OCI-LY3 (cell line): ENCODE data around the gene RPRML.

Experiments
- H2AFZ ChIP-seq: fragments of 200-600, 300-600 bp; shearing (Covaris generic); 2 replicates; pipeline ENCODE4 v1.6.0; 2014; ENCODE audit warnings: antibody characterized with exemption, low read depth, low read length
- H3K27ac ChIP-seq: fragments of 200-600, 300-600 bp; sonication (generic); 2 replicates; pipeline ENCODE4 v1.5.1; 2014; ENCODE audit warnings: mild to moderate bottlenecking, low read length, moderate library complexity, mixed read lengths
- H3K27me3 ChIP-seq: fragments of 200-600, 300-600 bp; sonication (generic); 2 replicates; pipeline ENCODE4 v1.6.1; 2014; ENCODE audit warnings: low read depth, low read length, mixed read lengths
- H3K36me3 ChIP-seq: fragments of 200-600, 300-600 bp; sonication (generic); replicated peaks from 2 replicates; pipeline ENCODE3; 2014; ENCODE audit warnings: low read depth, low read length, mixed read lengths
- H3K4me1 ChIP-seq: fragments of 300-600, 200-600 bp; sonication (generic); 2 replicates; pipeline ENCODE4 v1.6.1; 2014; ENCODE audit warnings: low read length, mixed read lengths
- H3K4me2 ChIP-seq: fragments of 200-600, 300-600 bp; sonication (generic); 2 replicates; pipeline ENCODE4 v1.6.1; 2014; ENCODE audit warnings: low read length, mixed read lengths
- H3K4me3 ChIP-seq: fragments of 300-600, 200-600 bp; sonication (generic); 2 replicates; pipeline ENCODE4 v1.5.1; 2014; ENCODE audit warnings: antibody characterized with exemption, mild to moderate bottlenecking, low read length, moderate library complexity
- H3K79me2 ChIP-seq: fragments of 300-600, 200-600 bp; shearing (Covaris generic); 2 replicates; pipeline ENCODE4 v1.6.1; 2014; ENCODE audit warnings: mild to moderate bottlenecking, low read length, mixed read lengths
- H3K9ac ChIP-seq: fragments of 300-600, 200-600 bp; shearing (Covaris generic); 2 replicates; pipeline ENCODE4 v1.6.0; 2014; ENCODE audit warnings: mild to moderate bottlenecking, low read length, moderate library complexity
- H3K9me3 ChIP-seq: fragments of 200-600, 300-600 bp; shearing (Covaris generic); 2 replicates; pipeline ENCODE4 v1.6.1; 2014; ENCODE audit warnings: low read length, mixed read lengths; ENCODE audit not compliant: insufficient read depth
- H4K20me1 ChIP-seq: fragments of 200-600, 300-600 bp; sonication (generic); 2 replicates; pipeline ENCODE4 v1.6.1; 2016; ENCODE audit warnings: low read length, mixed read lengths; ENCODE audit not compliant: insufficient read depth
- EZH2phosphoT487 ChIP-seq: fragments of 200-600 bp; shearing (Covaris generic); IDR thresholded peaks from 2 replicates; pipeline ENCODE4 v1.6.1; 2018; ENCODE audit warnings: antibody characterized with exemption, mixed run types, low read depth
- TF ChIP-seq, protein P1 (sequence below): fragments of 200-600, 300-600 bp; sonication (generic); IDR thresholded peaks from 2 replicates; pipeline ENCODE4 v1.5.1; 2014; ENCODE audit warnings: antibody characterized with exemption, low read length, low read depth

Gene RPRML

DNA sequence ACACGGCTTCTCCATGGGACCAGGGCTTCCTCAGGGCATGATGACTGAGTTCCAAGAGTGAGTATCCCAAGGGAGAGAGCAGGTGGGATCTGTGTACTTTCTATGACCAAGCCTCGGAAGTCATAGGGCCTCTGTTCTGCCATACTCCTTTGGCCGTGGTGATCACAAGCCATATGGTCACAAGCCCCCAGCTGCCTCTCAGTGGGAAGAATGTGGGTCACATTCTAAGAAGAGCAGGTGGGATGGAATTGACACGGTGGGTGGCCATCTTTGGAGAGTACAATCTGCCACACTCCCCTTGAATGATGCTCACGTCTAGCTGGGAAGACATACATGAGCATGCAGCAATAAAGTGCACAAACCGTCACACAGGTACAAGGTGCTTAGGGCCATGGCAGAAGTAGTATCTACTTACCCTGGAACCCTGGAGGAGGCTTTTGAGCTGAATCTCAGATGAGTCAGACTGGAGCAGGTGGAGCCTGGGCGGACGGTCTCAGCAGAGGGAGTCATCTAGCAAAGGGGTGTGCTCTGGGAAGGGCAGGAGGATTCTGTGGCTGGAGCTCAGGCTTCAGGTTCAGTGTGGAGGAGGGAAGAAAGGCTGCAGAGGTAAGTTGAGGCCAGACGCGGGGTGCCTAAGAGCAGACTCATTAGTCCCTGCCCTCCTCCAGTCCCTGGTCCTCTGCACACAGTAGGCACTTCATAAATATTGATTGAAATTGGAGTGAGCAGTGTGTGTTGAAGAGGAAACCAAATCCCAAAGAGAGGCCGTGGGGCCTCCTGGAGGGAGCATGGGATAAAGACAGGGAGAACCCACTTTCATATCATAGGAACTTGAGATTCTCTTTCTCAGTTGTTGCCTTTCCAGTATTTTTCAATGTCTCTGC, 29.5 kb downstream of the RPRML start:
- Histone ChIP-seq H3K9ac (no peak overlapping the region), H3K36me3 (no peaks in the 10 kb centered on the region), H2AFZ (no peak overlapping the region), H3K4me1 (no peaks in the 10 kb centered on the region), H3K27ac (no peak overlapping the region), H3K9me3 (no peaks in the 10 kb centered on the region), H3K27me3 (peaks cover 8% of the 10 kb centered on the region; the same call in 1 of the 2 replicates), H3K4me3 (no peak overlapping the region), H3K4me2 (no peak overlapping the region), H3K79me2 (no peaks in the 10 kb centered on the region), H4K20me1 (no peaks in the 10 kb centered on the region)
- TF ChIP-seq EZH2phosphoT487, result no peak
- TF ChIP-seq, protein P1, sequence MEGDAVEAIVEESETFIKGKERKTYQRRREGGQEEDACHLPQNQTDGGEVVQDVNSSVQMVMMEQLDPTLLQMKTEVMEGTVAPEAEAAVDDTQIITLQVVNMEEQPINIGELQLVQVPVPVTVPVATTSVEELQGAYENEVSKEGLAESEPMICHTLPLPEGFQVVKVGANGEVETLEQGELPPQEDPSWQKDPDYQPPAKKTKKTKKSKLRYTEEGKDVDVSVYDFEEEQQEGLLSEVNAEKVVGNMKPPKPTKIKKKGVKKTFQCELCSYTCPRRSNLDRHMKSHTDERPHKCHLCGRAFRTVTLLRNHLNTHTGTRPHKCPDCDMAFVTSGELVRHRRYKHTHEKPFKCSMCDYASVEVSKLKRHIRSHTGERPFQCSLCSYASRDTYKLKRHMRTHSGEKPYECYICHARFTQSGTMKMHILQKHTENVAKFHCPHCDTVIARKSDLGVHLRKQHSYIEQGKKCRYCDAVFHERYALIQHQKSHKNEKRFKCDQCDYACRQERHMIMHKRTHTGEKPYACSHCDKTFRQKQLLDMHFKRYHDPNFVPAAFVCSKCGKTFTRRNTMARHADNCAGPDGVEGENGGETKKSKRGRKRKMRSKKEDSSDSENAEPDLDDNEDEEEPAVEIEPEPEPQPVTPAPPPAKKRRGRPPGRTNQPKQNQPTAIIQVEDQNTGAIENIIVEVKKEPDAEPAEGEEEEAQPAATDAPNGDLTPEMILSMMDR, result no peak

DNA sequence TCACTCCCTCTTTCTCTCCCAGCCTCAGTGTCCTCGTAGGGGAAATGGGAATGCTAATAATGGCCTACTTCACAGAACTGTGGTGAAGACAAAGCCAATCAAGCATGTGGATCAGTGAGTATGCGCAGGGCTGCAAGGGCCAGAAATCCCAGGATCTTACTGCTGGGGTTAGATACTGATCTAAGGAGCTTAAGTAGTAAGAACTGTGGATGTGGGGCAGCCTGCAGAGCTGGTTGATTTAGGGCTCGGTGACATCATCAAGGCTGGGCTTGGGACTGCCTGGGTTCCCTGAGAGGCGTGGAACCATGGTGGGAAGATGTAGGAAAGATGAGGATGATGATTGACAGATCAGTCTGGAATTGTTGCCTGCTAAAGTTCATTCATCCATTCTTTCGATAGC, 30.5 kb downstream of the RPRML start:
- H3K4me1 ChIP-seq, result no peaks in the 10 kb centered on the region
- H3K9ac ChIP-seq, result no peak overlapping the region
- H2AFZ ChIP-seq, result no peak overlapping the region
- H3K9me3 ChIP-seq, result no peaks in the 10 kb centered on the region
- peaks cover 8% of the 10 kb centered on the region; the same call in 1 of the 2 replicates for H3K27me3 ChIP-seq
- H3K4me2 ChIP-seq, result no peak overlapping the region
- no peak overlapping the region for H3K27ac ChIP-seq
- H4K20me1 ChIP-seq, result no peaks in the 10 kb centered on the region
- H3K36me3 ChIP-seq, result no peaks in the 10 kb centered on the region
- TF ChIP-seq, protein P1, result no peak
- TF ChIP-seq EZH2phosphoT487, result no peak
- H3K79me2 ChIP-seq, result no peaks in the 10 kb centered on the region
- no peak overlapping the region for H3K4me3 ChIP-seq

DNA sequence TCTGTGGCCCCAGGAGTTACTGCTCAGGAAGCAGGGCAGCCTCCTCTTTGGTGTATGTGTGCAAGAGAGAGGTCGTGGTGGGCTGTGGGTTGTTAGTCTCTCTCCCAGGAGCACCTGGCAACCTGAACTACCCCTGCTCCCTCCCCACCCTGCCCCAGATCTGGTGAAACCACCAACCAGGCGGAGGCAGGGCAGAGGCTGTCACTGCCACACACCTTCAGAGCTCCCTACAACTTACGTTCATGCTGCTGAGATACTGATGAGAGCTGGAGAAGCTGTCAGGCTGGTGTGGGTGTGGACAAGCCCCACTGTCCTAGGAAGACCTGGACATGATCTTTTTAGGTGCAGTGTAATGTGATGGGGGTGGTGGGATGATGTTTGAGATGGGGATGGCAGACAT, 31.8 kb downstream of the RPRML start:
- no peak overlapping the region for H3K4me2 ChIP-seq
- peaks cover 5% of the 10 kb centered on the region; the same call in 1 of the 2 replicates for H3K27me3 ChIP-seq
- H3K79me2 ChIP-seq, result no peaks in the 10 kb centered on the region
- no peak overlapping the region for H3K9ac ChIP-seq
- no peak overlapping the region for H3K27ac ChIP-seq
- no peaks in the 10 kb centered on the region for H4K20me1 ChIP-seq
- TF ChIP-seq, protein P1, result no peak
- no peak for TF ChIP-seq EZH2phosphoT487
- no peak overlapping the region for H2AFZ ChIP-seq
- H3K9me3 ChIP-seq, result no peaks in the 10 kb centered on the region
- peaks cover under 1% of the 10 kb centered on the region for H3K36me3 ChIP-seq
- no peak overlapping the region for H3K4me3 ChIP-seq
- no peaks in the 10 kb centered on the region for H3K4me1 ChIP-seq

DNA sequence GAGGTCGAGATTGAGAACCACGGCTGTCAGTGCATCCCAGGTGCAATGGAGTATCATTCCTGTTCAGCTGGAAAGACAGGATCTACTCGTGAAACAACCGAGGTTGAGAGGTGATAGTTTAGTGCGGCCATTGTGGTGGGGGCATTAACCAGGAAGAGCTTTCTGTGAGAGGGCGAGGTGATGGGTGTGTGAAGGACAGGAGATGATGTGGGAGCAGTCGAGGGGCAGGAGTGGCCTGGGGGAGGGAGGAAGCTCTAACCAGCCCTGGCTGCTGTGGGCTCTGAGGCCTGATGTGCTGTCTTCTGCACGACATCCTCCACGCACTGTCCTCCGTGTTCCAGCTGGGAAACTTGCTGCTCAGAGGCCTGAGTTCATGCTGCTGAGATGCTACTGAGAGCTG, 34.1 kb downstream of the RPRML start:
- Histone ChIP-seq H3K9me3 (no peaks in the 10 kb centered on the region), H2AFZ (no peak overlapping the region), H4K20me1 (no peaks in the 10 kb centered on the region), H3K4me2 (no peak overlapping the region), H3K36me3 (peaks cover 16% of the 10 kb centered on the region), H3K4me1 (no peaks in the 10 kb centered on the region), H3K9ac (no peak overlapping the region), H3K27me3 (peaks cover 3% of the 10 kb centered on the region; the same call in 1 of the 2 replicates), H3K27ac (no peak overlapping the region), H3K79me2 (no peaks in the 10 kb centered on the region), H3K4me3 (no peak overlapping the region)
- TF ChIP-seq, protein P1, result no peak
- no peak for TF ChIP-seq EZH2phosphoT487
